Adrenal gland (tissue), 12 donors: ENCODE results near the gene AXIN1. TPM values are rescaled to one million over a fixed set of nuclear protein-coding genes. Genes with fewer than 3 reads are reported as not detected.

Experiments used
- DNase-seq, 7 donors: peaks; one replicate each; pipeline ENCODE4 v3.0.0-alpha.2; 2019 to 2020
- H3K27ac ChIP-seq, 5 donors: fragments of 200-600 bp; sonication (generic) in 4 of 5; 1 replicate in 3 of 5; 2 replicates in 2 of 5; pipeline versions ENCODE4 v1.5.1 to v1.8.0; 2016 to 2020; ENCODE audit warnings: mild to moderate bottlenecking in 1 of 5
- H3K27me3 ChIP-seq: fragments of 200-600 bp; 2 replicates; pipeline ENCODE4 v1.8.0; 2021
- H3K36me3 ChIP-seq, 2 donors: fragments of 200-600 bp; replicated peaks in 1 of 2; 1 replicate in 1 of 2; 2 replicates in 1 of 2; pipeline versions ENCODE4 v1.5.1 to v1.8.0; 2018 to 2022
- H3K4me1 ChIP-seq, 2 donors: fragments of 200-600 bp; replicated peaks in 1 of 2; 1 replicate in 1 of 2; 2 replicates in 1 of 2; pipeline versions ENCODE4 v1.5.1 to v1.8.0; 2018 to 2021
- H3K4me3 ChIP-seq, 4 donors: fragments of 200-600 bp; sonication (generic) in 3 of 4; one replicate each; pipeline ENCODE4 v1.5.1; 2016 to 2018
- H3K9me3 ChIP-seq, 3 donors: fragments of 200-600 bp; sonication (generic) in 1 of 3; replicated peaks in 1 of 3; 1 replicate in 2 of 3; 2 replicates in 1 of 3; pipeline versions ENCODE4 v1.5.1 to v1.8.0; 2016 to 2021
- CTCF ChIP-seq, 6 experiments: fragments of 450-650 bp in 4 of 6; fragments of 200-600 bp in 2 of 6; sonication (generic) in 1 of 6; IDR thresholded peaks; 1 replicate in 5 of 6; 2 replicates in 1 of 6; pipeline versions ENCODE4 v1.5.1 to v1.8.0; 2016 to 2021; ENCODE audit warnings: antibody characterized with exemption in 6 of 6, mild to moderate bottlenecking in 2 of 6, moderate library complexity in 1 of 6
- POLR2A ChIP-seq, 2 donors: fragments of 450-650 bp; IDR thresholded peaks; one replicate each; pipeline ENCODE4 v1.6.1; 2017; ENCODE audit warnings: antibody characterized with exemption in 2 of 2, mild to moderate bottlenecking in 2 of 2, moderate library complexity in 1 of 2
- WGBS, 4 donors: extraction: QIAGEN DNeasy Blood & Tissue Kit in 2 of 4; methylation state at CpG; one replicate each; pipeline versions ENCODE4 v1.1.5 to v1.1.7; 2013 to 2017; 5-methylcytosine and 5-hydroxymethylcytosine counted together
- intact Hi-C, 2 donors: fragments of 100-400 bp; cut with DNase I; formaldehyde crosslinking; loops; one replicate each; pipeline versions ENCODE4 v1.14.1 to v1.15.0; 2022 to 2023
- polyA plus RNA-seq, 3 donors: library from polyadenylated mRNA; stranded (reverse); fragments of 200-250 nt in 2 of 3; fragments of 350-450 nt in 1 of 3; fragmentation: Illumina TruSeq in 1 of 3; extraction: RNeasy Lipid Tissue Mini Kit (QIAGEN cat#74804) in 1 of 3; gene quantifications; one replicate each; pipeline ENCODE4 v1.2.3, GENCODE V29; 2013 to 2014
- total RNA-seq, 9 donors: library from RNA; depleted of rRNA in 4 of 9; stranded (reverse); fragments of >200 nt in 4 of 9; fragments of 120-200 nt in 1 of 9; fragmentation: NEBNext Ultra II Directional in 1 of 9; extraction: Animal tissue kit (Norgen Biotek cat#: 25700) in 1 of 9; gene quantifications; one replicate each; pipeline versions ENCODE4 v1.1.0 to v1.2.4, GENCODE V29; 2013 to 2023
- donor health status: healthy with polysubstance abuse.
- donor health status: Bipolar disorder and iron deficiency.
- donor health status: DM: yes; HTN: yes; CAD: no.
- donor health status: DM: no; HTN: no; CAD: no.
- donor health status: DM: no; HTN: no; CAD: no.
- donor health status: DM: yes; HTN: yes; CAD: no.

Gene AXIN1
- total and polyA plus RNA-seq, 12 donors: 5.6 to 22.4 (median 16.2) TPM

GRCh38 chr16:369275-369865, 16.8 kb upstream of the AXIN1 start:
- no peaks in the 10 kb centered on the region for H3K27me3 ChIP-seq
- H3K4me1 ChIP-seq: peaks cover 6 to 13% of the 10 kb centered on the region in 2 donors
- H3K27ac ChIP-seq: no peak overlapping the region
- peak overlapping the region in 1 of 4 donors; percentile 58 for H3K4me3 ChIP-seq
- 81 to 88% (median 85%) methylated on average over 13 to 20 of the region's 20 CpGs for WGBS, 4 donors
- H3K36me3 ChIP-seq: peaks cover 0 to 51% of the 10 kb centered on the region in 2 donors
- no peak for DNase-seq
- no peaks in the 10 kb centered on the region for H3K9me3 ChIP-seq
- intact Hi-C loops: no loop called here
- TF ChIP-seq CTCF (IDR thresholded peaks at IDR 0.05): no peak
- TF ChIP-seq POLR2A (IDR thresholded peaks at IDR 0.05): no peak

GRCh38 chr16:368388-369158, 16.1 kb upstream of the AXIN1 start:
- intact Hi-C loops: no loop called here
- Histone ChIP-seq H3K4me1 (peaks cover 6 to 13% of the 10 kb centered on the region in 2 donors), H3K36me3 (peaks cover 0 to 43% of the 10 kb centered on the region in 2 donors), H3K9me3 (no peaks in the 10 kb centered on the region), H3K27me3 (no peaks in the 10 kb centered on the region), H3K27ac (no peak overlapping the region), H3K4me3 (no peak overlapping the region)
- no peak for DNase-seq
- TF ChIP-seq POLR2A (IDR thresholded peaks at IDR 0.05): no peak
- TF ChIP-seq CTCF (IDR thresholded peaks at IDR 0.05): no peak
- 92 to 94% (median 94%) methylated on average over 14 to 29 of the region's 29 CpGs for WGBS, 4 donors

GRCh38 chr16:367333-367903, 14.9 kb upstream of the AXIN1 start:
- no peak for DNase-seq
- TF ChIP-seq CTCF (IDR thresholded peaks at IDR 0.05) (no peak), POLR2A (IDR thresholded peaks at IDR 0.05) (no peak)
- Histone ChIP-seq H3K4me3 (no peak overlapping the region), H3K4me1 (peaks cover 6 to 13% of the 10 kb centered on the region in 2 donors), H3K36me3 (peaks cover 0 to 34% of the 10 kb centered on the region in 2 donors), H3K27me3 (no peaks in the 10 kb centered on the region), H3K27ac (no peak overlapping the region), H3K9me3 (no peaks in the 10 kb centered on the region)
- WGBS, 4 donors: 95 to 97% (median 96%) methylated on average over 11 to 18 of the region's 18 CpGs
- intact Hi-C loops: no loop called here

GRCh38 chr16:366476-366875, 14.0 kb upstream of the AXIN1 start:
- H3K36me3 ChIP-seq: peaks cover 0 to 27% of the 10 kb centered on the region in 2 donors
- H3K27ac ChIP-seq: no peak overlapping the region
- H3K4me3 ChIP-seq: no peak overlapping the region
- intact Hi-C loops: no loop called here
- WGBS, 4 donors: 74 to 89% (median 81%) methylated on average over 9 to 10 of the region's 10 CpGs
- H3K4me1 ChIP-seq: peaks cover 6 to 13% of the 10 kb centered on the region in 2 donors
- H3K27me3 ChIP-seq: no peaks in the 10 kb centered on the region
- TF ChIP-seq CTCF (IDR thresholded peaks at IDR 0.05): no peak
- TF ChIP-seq POLR2A (IDR thresholded peaks at IDR 0.05): no peak
- no peak for DNase-seq
- no peaks in the 10 kb centered on the region for H3K9me3 ChIP-seq
